ENCODE measurements around the gene GPR68. TPM values are rescaled to one million over a fixed set of nuclear protein-coding genes. Genes with fewer than 3 reads are reported as not detected.

The GPR68 gene
- polyA plus RNA-seq, 1 donor from 2014 or later, result 2.1 TPM

DNA sequence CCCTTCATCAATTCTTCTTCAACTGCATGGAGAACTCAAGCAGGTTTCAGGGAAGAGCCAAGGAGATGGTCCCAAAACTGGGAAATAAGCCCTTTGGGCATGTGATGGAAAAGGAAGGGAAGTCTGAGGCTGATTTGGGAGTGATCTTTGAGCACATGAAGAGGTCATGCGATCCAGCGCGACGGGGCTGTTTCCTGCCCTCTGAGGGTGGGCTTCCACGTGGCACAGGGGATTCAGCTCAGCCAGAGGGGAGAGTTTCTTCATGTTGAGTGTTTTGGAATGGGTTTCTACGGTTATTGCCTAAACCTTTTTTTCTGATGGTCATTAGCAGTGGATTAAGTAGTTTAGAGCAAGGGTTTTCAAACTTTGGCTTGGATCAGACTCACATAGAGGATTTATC is 30.2 kb downstream of the GPR68 start:
- Histone ChIP-seq H3K9me2 (ENCODE audit: insufficient read depth, low read length) (no peaks in the 10 kb centered on the region), H3K27me3 (ENCODE audit: insufficient read depth, low read depth, low read length) (no peaks in the 10 kb centered on the region), H3K4me3 (ENCODE audit: low read length) (no peak overlapping the region), H2AFZ (ENCODE audit: low read depth, low read length) (no peak overlapping the region), H4K20me1 (ENCODE audit: insufficient read depth) (no peaks in the 10 kb centered on the region), H3K9ac (ENCODE audit: low read length) (no peak overlapping the region), H3K4me2 (ENCODE audit: low read length) (no peak overlapping the region), H3K79me2 (replicated peaks; ENCODE audit: insufficient read depth, low read length) (no peaks in the 10 kb centered on the region), H3K27ac (ENCODE audit: low read length) (no peak overlapping the region), H3F3A (ENCODE audit: insufficient read depth, low read length, poor library complexity, severe bottlenecking) (no peaks in the 10 kb centered on the region), H3K36me3 (ENCODE audit: insufficient read depth, low read length) (no peaks in the 10 kb centered on the region), H3K9me3 (ENCODE audit: low read length) (no peaks in the 10 kb centered on the region)
- TF ChIP-seq SMC3 (conservative IDR thresholded peaks at IDR 0.05; ENCODE audit: poor library complexity) (no peak), EP300 (conservative IDR thresholded peaks at IDR 0.05; ENCODE audit: poor library complexity, severe bottlenecking) (no peak), TAF1 (IDR thresholded peaks at IDR 0.05; ENCODE audit: low read depth) (no peak)

DNA sequence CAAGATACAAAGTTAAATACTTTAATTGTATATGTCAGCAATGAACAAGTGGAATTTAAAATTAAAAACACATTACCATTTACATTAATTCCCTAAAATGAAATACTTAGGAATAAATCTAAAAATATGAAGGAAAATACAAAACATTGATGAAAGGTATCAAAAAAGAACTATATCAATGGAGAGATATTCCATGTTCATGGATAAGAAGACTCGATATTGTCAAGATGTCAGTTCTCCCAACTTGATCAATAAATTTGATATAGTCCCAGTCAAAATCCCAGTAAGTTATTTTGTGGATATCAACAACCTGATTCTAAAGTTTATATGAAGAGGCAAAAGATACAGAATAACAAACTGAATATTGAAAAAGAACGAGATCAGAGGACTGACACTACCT is 33.5 kb downstream of the GPR68 start:
- Histone ChIP-seq H4K20me1 (ENCODE audit: insufficient read depth) (no peaks in the 10 kb centered on the region), H3K4me2 (ENCODE audit: low read length) (no peak overlapping the region), H3K79me2 (replicated peaks; ENCODE audit: insufficient read depth, low read length) (no peaks in the 10 kb centered on the region), H2AFZ (ENCODE audit: low read depth, low read length) (no peak overlapping the region), H3K27ac (ENCODE audit: low read length) (no peak overlapping the region), H3K27me3 (ENCODE audit: insufficient read depth, low read depth, low read length) (no peaks in the 10 kb centered on the region), H3K36me3 (ENCODE audit: insufficient read depth, low read length) (no peaks in the 10 kb centered on the region), H3K9me3 (ENCODE audit: low read length) (no peaks in the 10 kb centered on the region), H3K9ac (ENCODE audit: low read length) (no peak overlapping the region), H3K9me2 (ENCODE audit: insufficient read depth, low read length) (no peaks in the 10 kb centered on the region), H3K4me3 (ENCODE audit: low read length) (no peak overlapping the region), H3F3A (ENCODE audit: insufficient read depth, low read length, poor library complexity, severe bottlenecking) (no peaks in the 10 kb centered on the region)
- TF ChIP-seq, protein P1, sequence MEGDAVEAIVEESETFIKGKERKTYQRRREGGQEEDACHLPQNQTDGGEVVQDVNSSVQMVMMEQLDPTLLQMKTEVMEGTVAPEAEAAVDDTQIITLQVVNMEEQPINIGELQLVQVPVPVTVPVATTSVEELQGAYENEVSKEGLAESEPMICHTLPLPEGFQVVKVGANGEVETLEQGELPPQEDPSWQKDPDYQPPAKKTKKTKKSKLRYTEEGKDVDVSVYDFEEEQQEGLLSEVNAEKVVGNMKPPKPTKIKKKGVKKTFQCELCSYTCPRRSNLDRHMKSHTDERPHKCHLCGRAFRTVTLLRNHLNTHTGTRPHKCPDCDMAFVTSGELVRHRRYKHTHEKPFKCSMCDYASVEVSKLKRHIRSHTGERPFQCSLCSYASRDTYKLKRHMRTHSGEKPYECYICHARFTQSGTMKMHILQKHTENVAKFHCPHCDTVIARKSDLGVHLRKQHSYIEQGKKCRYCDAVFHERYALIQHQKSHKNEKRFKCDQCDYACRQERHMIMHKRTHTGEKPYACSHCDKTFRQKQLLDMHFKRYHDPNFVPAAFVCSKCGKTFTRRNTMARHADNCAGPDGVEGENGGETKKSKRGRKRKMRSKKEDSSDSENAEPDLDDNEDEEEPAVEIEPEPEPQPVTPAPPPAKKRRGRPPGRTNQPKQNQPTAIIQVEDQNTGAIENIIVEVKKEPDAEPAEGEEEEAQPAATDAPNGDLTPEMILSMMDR (IDR thresholded peaks at IDR 0.05; ENCODE audit: poor library complexity, severe bottlenecking), result no peak
- no peak for TF ChIP-seq EZH2 (IDR thresholded peaks at IDR 0.05; ENCODE audit: borderline replicate concordance, insufficient read depth, low read length, poor library complexity, severe bottlenecking)
- TF ChIP-seq MXI1 (conservative IDR thresholded peaks at IDR 0.05; ENCODE audit: poor library complexity, severe bottlenecking), result no peak

DNA sequence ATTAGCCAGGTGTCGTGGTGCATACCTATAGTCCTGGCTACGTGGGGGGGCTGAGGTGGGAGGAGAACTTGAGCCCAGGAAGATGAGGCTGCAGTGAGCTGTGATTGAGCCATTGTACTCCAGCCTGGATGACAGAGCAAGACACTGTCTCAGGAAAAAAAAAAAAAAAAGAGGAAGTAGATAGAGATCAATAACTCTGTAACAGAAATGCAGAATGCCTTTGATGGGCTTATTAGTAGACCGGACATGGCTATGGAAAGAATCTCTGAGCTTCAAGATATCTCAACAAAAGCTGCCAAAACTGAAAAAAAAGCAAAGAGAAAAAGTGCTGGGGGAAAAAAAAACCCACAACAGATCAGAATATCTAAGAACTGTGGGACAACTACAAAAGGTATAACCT is 37.5 kb downstream of the GPR68 start:
- H2AFZ ChIP-seq (ENCODE audit: low read depth, low read length), result no peak overlapping the region
- H3F3A ChIP-seq (ENCODE audit: insufficient read depth, low read length, poor library complexity, severe bottlenecking), result no peaks in the 10 kb centered on the region
- H3K4me2 ChIP-seq (ENCODE audit: low read length), result no peak overlapping the region
- H4K20me1 ChIP-seq (ENCODE audit: insufficient read depth), result no peaks in the 10 kb centered on the region
- H3K27me3 ChIP-seq (ENCODE audit: insufficient read depth, low read depth, low read length), result no peaks in the 10 kb centered on the region
- peaks cover 10% of the 10 kb centered on the region for H3K36me3 ChIP-seq (ENCODE audit: insufficient read depth, low read length)
- TF ChIP-seq RAD21 (conservative IDR thresholded peaks at IDR 0.05), result no peak
- no peak for TF ChIP-seq POLR2AphosphoS5 (IDR thresholded peaks at IDR 0.05)
- TF ChIP-seq EP300 (conservative IDR thresholded peaks at IDR 0.05; ENCODE audit: poor library complexity, severe bottlenecking), result no peak
- TF ChIP-seq EZH2 (IDR thresholded peaks at IDR 0.05; ENCODE audit: borderline replicate concordance, insufficient read depth, low read length, poor library complexity, severe bottlenecking), result no peak
- TF ChIP-seq, protein P1 (IDR thresholded peaks at IDR 0.05; ENCODE audit: poor library complexity, severe bottlenecking), result no peak
- TF ChIP-seq, protein P2, sequence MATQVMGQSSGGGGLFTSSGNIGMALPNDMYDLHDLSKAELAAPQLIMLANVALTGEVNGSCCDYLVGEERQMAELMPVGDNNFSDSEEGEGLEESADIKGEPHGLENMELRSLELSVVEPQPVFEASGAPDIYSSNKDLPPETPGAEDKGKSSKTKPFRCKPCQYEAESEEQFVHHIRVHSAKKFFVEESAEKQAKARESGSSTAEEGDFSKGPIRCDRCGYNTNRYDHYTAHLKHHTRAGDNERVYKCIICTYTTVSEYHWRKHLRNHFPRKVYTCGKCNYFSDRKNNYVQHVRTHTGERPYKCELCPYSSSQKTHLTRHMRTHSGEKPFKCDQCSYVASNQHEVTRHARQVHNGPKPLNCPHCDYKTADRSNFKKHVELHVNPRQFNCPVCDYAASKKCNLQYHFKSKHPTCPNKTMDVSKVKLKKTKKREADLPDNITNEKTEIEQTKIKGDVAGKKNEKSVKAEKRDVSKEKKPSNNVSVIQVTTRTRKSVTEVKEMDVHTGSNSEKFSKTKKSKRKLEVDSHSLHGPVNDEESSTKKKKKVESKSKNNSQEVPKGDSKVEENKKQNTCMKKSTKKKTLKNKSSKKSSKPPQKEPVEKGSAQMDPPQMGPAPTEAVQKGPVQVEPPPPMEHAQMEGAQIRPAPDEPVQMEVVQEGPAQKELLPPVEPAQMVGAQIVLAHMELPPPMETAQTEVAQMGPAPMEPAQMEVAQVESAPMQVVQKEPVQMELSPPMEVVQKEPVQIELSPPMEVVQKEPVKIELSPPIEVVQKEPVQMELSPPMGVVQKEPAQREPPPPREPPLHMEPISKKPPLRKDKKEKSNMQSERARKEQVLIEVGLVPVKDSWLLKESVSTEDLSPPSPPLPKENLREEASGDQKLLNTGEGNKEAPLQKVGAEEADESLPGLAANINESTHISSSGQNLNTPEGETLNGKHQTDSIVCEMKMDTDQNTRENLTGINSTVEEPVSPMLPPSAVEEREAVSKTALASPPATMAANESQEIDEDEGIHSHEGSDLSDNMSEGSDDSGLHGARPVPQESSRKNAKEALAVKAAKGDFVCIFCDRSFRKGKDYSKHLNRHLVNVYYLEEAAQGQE (IDR thresholded peaks at IDR 0.05; ENCODE audit: borderline replicate concordance), result no peak
- TF ChIP-seq SMC3 (conservative IDR thresholded peaks at IDR 0.05; ENCODE audit: poor library complexity), result no peak
- TF ChIP-seq MXI1 (conservative IDR thresholded peaks at IDR 0.05; ENCODE audit: poor library complexity, severe bottlenecking), result no peak
- TF ChIP-seq TAF1 (IDR thresholded peaks at IDR 0.05; ENCODE audit: low read depth), result no peak
- H3K9me3 ChIP-seq (ENCODE audit: low read length), result no peaks in the 10 kb centered on the region
- no peaks in the 10 kb centered on the region for H3K79me2 ChIP-seq (replicated peaks; ENCODE audit: insufficient read depth, low read length)
- no peak overlapping the region for H3K4me3 ChIP-seq (ENCODE audit: low read length)
- H3K27ac ChIP-seq (ENCODE audit: low read length), result no peak overlapping the region
- H3K9me2 ChIP-seq (ENCODE audit: insufficient read depth, low read length), result no peaks in the 10 kb centered on the region
- H3K9ac ChIP-seq (ENCODE audit: low read length), result no peak overlapping the region

Data from neural cell (in vitro differentiated cells).